ENCODE measurements around the gene PPIP5K2.
A peak's percentile ranks its signal among the peaks of the same experiment; 100 is the strongest.

PPIP5K2 gene

GRCh38 chr5:103224118-103224893 lies 104.2 kb downstream of the PPIP5K2 start:
- no peaks in the 10 kb centered on the region for H3K9me3 Mint-ChIP-seq
- peak; percentile 13 to 38 for DNase-seq (ENCODE audit: low spot score in 2 of 2)
- no peaks in the 10 kb centered on the region for H3K4me1 Mint-ChIP-seq
- H3K4me3 Mint-ChIP-seq = no peak overlapping the region
- peak; percentile 93 for ATAC-seq (ENCODE audit: low read depth)
- peaks cover 2% of the 10 kb centered on the region for H3K36me3 Mint-ChIP-seq
- H3K27ac Mint-ChIP-seq = no peak overlapping the region
- H3K27me3 Mint-ChIP-seq = peaks cover 3% of the 10 kb centered on the region

GRCh38 chr5:103224894-103225246 lies 104.8 kb downstream of the PPIP5K2 start:
- H3K27ac Mint-ChIP-seq = no peak overlapping the region
- no peaks in the 10 kb centered on the region for H3K4me1 Mint-ChIP-seq
- no peaks in the 10 kb centered on the region for H3K9me3 Mint-ChIP-seq
- peaks cover 3% of the 10 kb centered on the region for H3K27me3 Mint-ChIP-seq
- H3K4me3 Mint-ChIP-seq = no peak overlapping the region
- DNase-seq (ENCODE audit: low spot score in 2 of 2) = no peak
- ATAC-seq (ENCODE audit: low read depth) = no peak
- H3K36me3 Mint-ChIP-seq = no peaks in the 10 kb centered on the region

- H3K27me3 Mint-ChIP-seq = peaks cover 3% of the 10 kb centered on the region
- no peak for DNase-seq (ENCODE audit: low spot score in 2 of 2)
- no peak overlapping the region for H3K27ac Mint-ChIP-seq
- H3K4me1 Mint-ChIP-seq = no peaks in the 10 kb centered on the region
- no peaks in the 10 kb centered on the region for H3K9me3 Mint-ChIP-seq
- H3K36me3 Mint-ChIP-seq = no peaks in the 10 kb centered on the region
- H3K4me3 Mint-ChIP-seq = no peak overlapping the region
- ATAC-seq (ENCODE audit: low read depth) = no peak
Observed at GRCh38 chr5:103228061-103228460, 108.0 kb downstream of the PPIP5K2 start.

- H3K27me3 Mint-ChIP-seq = peaks cover 3% of the 10 kb centered on the region
- no peaks in the 10 kb centered on the region for H3K9me3 Mint-ChIP-seq
- no peak for DNase-seq (ENCODE audit: low spot score in 2 of 2)
- no peaks in the 10 kb centered on the region for H3K36me3 Mint-ChIP-seq
- no peaks in the 10 kb centered on the region for H3K4me1 Mint-ChIP-seq
- H3K27ac Mint-ChIP-seq = no peak overlapping the region
- no peak for ATAC-seq (ENCODE audit: low read depth)
- H3K4me3 Mint-ChIP-seq = no peak overlapping the region
Observed at GRCh38 chr5:103228588-103228987, 108.5 kb downstream of the PPIP5K2 start.

GRCh38 chr5:103232393-103232999 lies 112.4 kb downstream of the PPIP5K2 start:
- H3K4me3 Mint-ChIP-seq = no peak overlapping the region
- no peaks in the 10 kb centered on the region for H3K36me3 Mint-ChIP-seq
- DNase-seq (ENCODE audit: low spot score in 2 of 2) (no peak), ATAC-seq (ENCODE audit: low read depth) (peak; percentile 71)
- no peaks in the 10 kb centered on the region for H3K9me3 Mint-ChIP-seq
- no peak overlapping the region for H3K27ac Mint-ChIP-seq
- H3K4me1 Mint-ChIP-seq = no peaks in the 10 kb centered on the region
- H3K27me3 Mint-ChIP-seq = peaks cover 3% of the 10 kb centered on the region

GRCh38 chr5:103234239-103234975 lies 114.3 kb downstream of the PPIP5K2 start:
- Mint-ChIP-seq H3K36me3 (peaks cover 1% of the 10 kb centered on the region), H3K27me3 (peaks cover 5% of the 10 kb centered on the region), H3K9me3 (peaks cover 3% of the 10 kb centered on the region), H3K4me1 (no peaks in the 10 kb centered on the region), H3K27ac (no peak overlapping the region), H3K4me3 (no peak overlapping the region)
- ATAC-seq (ENCODE audit: low read depth) (no peak), DNase-seq (ENCODE audit: low spot score in 2 of 2) (no peak)

- no peak overlapping the region for H3K4me3 Mint-ChIP-seq
- no peak for DNase-seq (ENCODE audit: low spot score in 2 of 2)
- peaks cover 5% of the 10 kb centered on the region for H3K27me3 Mint-ChIP-seq
- ATAC-seq (ENCODE audit: low read depth) = no peak
- no peak overlapping the region for H3K27ac Mint-ChIP-seq
- peaks cover 5% of the 10 kb centered on the region for H3K9me3 Mint-ChIP-seq
- H3K36me3 Mint-ChIP-seq = peaks cover 1% of the 10 kb centered on the region
- no peaks in the 10 kb centered on the region for H3K4me1 Mint-ChIP-seq
Observed at GRCh38 chr5:103235891-103236290, 115.8 kb downstream of the PPIP5K2 start.

GRCh38 chr5:103237778-103238177 lies 117.7 kb downstream of the PPIP5K2 start:
- no peak for DNase-seq (ENCODE audit: low spot score in 2 of 2)
- Mint-ChIP-seq H3K36me3 (peaks cover 1% of the 10 kb centered on the region), H3K27ac (no peak overlapping the region), H3K27me3 (peaks cover 11% of the 10 kb centered on the region), H3K4me1 (no peaks in the 10 kb centered on the region), H3K4me3 (no peak overlapping the region), H3K9me3 (peaks cover 5% of the 10 kb centered on the region)
- no peak for ATAC-seq (ENCODE audit: low read depth)

GRCh38 chr5:103243665-103244064 lies 123.6 kb downstream of the PPIP5K2 start:
- H3K9me3 Mint-ChIP-seq = peaks cover 6% of the 10 kb centered on the region
- H3K27me3 Mint-ChIP-seq = peaks cover 10% of the 10 kb centered on the region
- DNase-seq (ENCODE audit: low spot score in 2 of 2) (no peak), ATAC-seq (ENCODE audit: low read depth) (no peak)
- no peak overlapping the region for H3K4me3 Mint-ChIP-seq
- peaks cover 3% of the 10 kb centered on the region for H3K4me1 Mint-ChIP-seq
- no peaks in the 10 kb centered on the region for H3K36me3 Mint-ChIP-seq
- H3K27ac Mint-ChIP-seq = no peak overlapping the region

GRCh38 chr5:103244398-103244797 lies 124.3 kb downstream of the PPIP5K2 start:
- peaks cover 10% of the 10 kb centered on the region for H3K27me3 Mint-ChIP-seq
- DNase-seq (ENCODE audit: low spot score in 2 of 2) (no peak), ATAC-seq (ENCODE audit: low read depth) (peak; percentile 66)
- H3K36me3 Mint-ChIP-seq = no peaks in the 10 kb centered on the region
- peaks cover 3% of the 10 kb centered on the region for H3K4me1 Mint-ChIP-seq
- H3K4me3 Mint-ChIP-seq = no peak overlapping the region
- no peak overlapping the region for H3K27ac Mint-ChIP-seq
- peaks cover 5% of the 10 kb centered on the region for H3K9me3 Mint-ChIP-seq

GRCh38 chr5:103245761-103246160 lies 125.7 kb downstream of the PPIP5K2 start:
- Mint-ChIP-seq H3K9me3 (peaks cover 3% of the 10 kb centered on the region), H3K4me1 (peaks cover 3% of the 10 kb centered on the region), H3K27me3 (peaks cover 10% of the 10 kb centered on the region), H3K36me3 (no peaks in the 10 kb centered on the region), H3K4me3 (no peak overlapping the region), H3K27ac (no peak overlapping the region)
- no peak for DNase-seq (ENCODE audit: low spot score in 2 of 2)
- ATAC-seq (ENCODE audit: low read depth) = no peak

- Mint-ChIP-seq H3K36me3 (no peaks in the 10 kb centered on the region), H3K27me3 (peaks cover 5% of the 10 kb centered on the region), H3K4me3 (no peak overlapping the region), H3K27ac (no peak overlapping the region), H3K4me1 (peaks cover 3% of the 10 kb centered on the region), H3K9me3 (peaks cover 3% of the 10 kb centered on the region)
- DNase-seq (ENCODE audit: low spot score in 2 of 2) (no peak), ATAC-seq (ENCODE audit: low read depth) (no peak)
Observed at GRCh38 chr5:103247118-103247517, 127.0 kb downstream of the PPIP5K2 start.

- Mint-ChIP-seq H3K36me3 (no peaks in the 10 kb centered on the region), H3K27ac (no peak overlapping the region), H3K27me3 (peaks cover 5% of the 10 kb centered on the region), H3K4me1 (peaks cover 3% of the 10 kb centered on the region), H3K9me3 (peaks cover 3% of the 10 kb centered on the region), H3K4me3 (no peak overlapping the region)
- DNase-seq (ENCODE audit: low spot score in 2 of 2) = no peak
- no peak for ATAC-seq (ENCODE audit: low read depth)
Observed at GRCh38 chr5:103249068-103249467, 129.0 kb downstream of the PPIP5K2 start.

- no peaks in the 10 kb centered on the region for H3K9me3 Mint-ChIP-seq
- H3K27ac Mint-ChIP-seq = no peak overlapping the region
- DNase-seq (ENCODE audit: low spot score in 2 of 2) = no peak
- ATAC-seq (ENCODE audit: low read depth) = no peak
- H3K4me3 Mint-ChIP-seq = no peak overlapping the region
- no peaks in the 10 kb centered on the region for H3K36me3 Mint-ChIP-seq
- H3K27me3 Mint-ChIP-seq = peaks cover 6% of the 10 kb centered on the region
- H3K4me1 Mint-ChIP-seq = peaks cover 2% of the 10 kb centered on the region
Observed at GRCh38 chr5:103254921-103255320, 134.8 kb downstream of the PPIP5K2 start.
